ENCODE measurements around the gene TMEM150B. TPM values are rescaled to one million over a fixed set of nuclear protein-coding genes. Genes with fewer than 3 reads are reported as not detected.

TMEM150B gene
- total and polyA plus RNA-seq, 2 of the 13 experiments (the other 11 are each of a cell fraction or from before 2014, with no cell fraction given), result 1.3 to 1.8 TPM

DNA sequence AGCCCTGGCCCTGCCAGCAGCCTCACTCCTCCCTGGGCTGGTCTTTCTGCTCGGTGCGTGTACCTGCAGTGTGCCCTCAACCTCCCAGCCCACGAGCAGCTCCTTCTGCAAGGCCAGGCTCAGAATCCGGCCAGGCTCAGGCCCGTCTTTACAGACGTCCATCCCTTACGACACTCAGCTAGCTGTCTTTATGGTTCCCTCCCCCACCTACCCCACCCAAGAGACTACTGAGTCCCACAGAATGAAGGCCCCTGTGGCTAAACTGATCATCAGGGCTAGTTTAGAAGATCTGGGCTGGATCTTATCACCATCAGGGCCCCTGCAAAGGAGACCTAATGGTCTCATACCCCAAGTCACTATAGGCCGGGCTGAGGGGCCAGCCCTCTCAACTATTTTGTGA lies 10.7 kb downstream of the TMEM150B start:
- Histone ChIP-seq H3K79me2 (ENCODE audit: insufficient read depth, low read length) (no peaks in the 10 kb centered on the region), H2AFZ (ENCODE audit: low read length) (no peak overlapping the region), H3K9ac (ENCODE audit: insufficient read depth, low read depth, low read length) (no peak overlapping the region), H3K27me3 (ENCODE audit: control insufficient read depth in 1 of 2, insufficient read depth in 2 of 2, low read length in 2 of 2) (peaks cover 0 to 5% of the 10 kb centered on the region in 2 experiments; a peak in 1 of 5 replicates), H3K4me2 (ENCODE audit: low read depth, low read length) (no peak overlapping the region), H3K27ac (ENCODE audit: extremely low read length, insufficient read depth, low read length) (no peak overlapping the region), H3K4me1 (ENCODE audit: insufficient read depth, low read length) (peaks cover 13% of the 10 kb centered on the region), H4K20me1 (ENCODE audit: insufficient read depth, low read length) (no peaks in the 10 kb centered on the region), H3K36me3 (replicated peaks in 1 of 2; ENCODE audit: control insufficient read depth in 1 of 2, insufficient read depth in 2 of 2, low read length in 2 of 2) (no peaks in the 10 kb centered on the region), H3K9me3 (ENCODE audit: low read length) (no peaks in the 10 kb centered on the region), H3K4me3 (replicated peaks in 1 of 3; ENCODE audit: insufficient read depth in 1 of 3, low read depth in 2 of 3, low read length in 3 of 3) (no peak overlapping the region)
- ChIA-PET POLR2A (no interaction called here), CTCF (ENCODE audit: low intra/inter-chr PET ratio, low total read pairs) (no interaction called here)
- DNase-seq (ENCODE audit: low spot score) (no peak), FAIRE-seq (no peak), ATAC-seq (no peak)
- no TSS peak for BruUV-seq (replicated peaks)
- TF ChIP-seq, protein P1, sequence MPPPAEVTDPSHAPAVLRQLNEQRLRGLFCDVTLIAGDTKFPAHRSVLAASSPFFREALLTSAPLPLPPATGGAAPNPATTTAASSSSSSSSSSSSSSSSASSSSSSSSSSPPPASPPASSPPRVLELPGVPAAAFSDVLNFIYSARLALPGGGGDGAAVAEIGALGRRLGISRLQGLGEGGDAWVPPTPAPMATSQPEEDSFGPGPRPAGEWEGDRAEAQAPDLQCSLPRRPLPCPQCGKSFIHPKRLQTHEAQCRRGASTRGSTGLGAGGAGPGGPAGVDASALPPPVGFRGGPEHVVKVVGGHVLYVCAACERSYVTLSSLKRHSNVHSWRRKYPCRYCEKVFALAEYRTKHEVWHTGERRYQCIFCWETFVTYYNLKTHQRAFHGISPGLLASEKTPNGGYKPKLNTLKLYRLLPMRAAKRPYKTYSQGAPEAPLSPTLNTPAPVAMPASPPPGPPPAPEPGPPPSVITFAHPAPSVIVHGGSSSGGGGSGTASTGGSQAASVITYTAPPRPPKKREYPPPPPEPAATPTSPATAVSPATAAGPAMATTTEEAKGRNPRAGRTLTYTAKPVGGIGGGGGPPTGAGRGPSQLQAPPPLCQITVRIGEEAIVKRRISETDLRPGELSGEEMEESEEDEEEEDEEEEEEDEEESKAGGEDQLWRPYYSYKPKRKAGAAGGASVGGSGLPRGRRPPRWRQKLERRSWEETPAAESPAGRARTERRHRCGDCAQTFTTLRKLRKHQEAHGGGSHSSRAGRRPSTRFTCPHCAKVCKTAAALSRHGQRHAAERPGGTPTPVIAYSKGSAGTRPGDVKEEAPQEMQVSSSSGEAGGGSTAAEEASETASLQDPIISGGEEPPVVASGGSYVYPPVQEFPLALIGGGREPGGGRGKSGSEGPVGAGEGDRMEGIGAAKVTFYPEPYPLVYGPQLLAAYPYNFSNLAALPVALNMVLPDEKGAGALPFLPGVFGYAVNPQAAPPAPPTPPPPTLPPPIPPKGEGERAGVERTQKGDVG (CRISPR knock-in tag; IDR thresholded peaks at IDR 0.05; ENCODE audit: borderline replicate concordance), result no peak
- intact Hi-C loops (cut with micrococcal nuclease; ENCODE audit: unreplicated experiment) (no loop called here), in situ Hi-C loops (cut with HindIII; ENCODE audit: extremely low pct_ligation_motif_present, low pct_unique_long_range_greater_than_20kb) (no loop called here)
- WGBS (ENCODE audit: low lambda C conversion rate), result 76% methylated on average over 8 of the region's 8 CpGs

DNA sequence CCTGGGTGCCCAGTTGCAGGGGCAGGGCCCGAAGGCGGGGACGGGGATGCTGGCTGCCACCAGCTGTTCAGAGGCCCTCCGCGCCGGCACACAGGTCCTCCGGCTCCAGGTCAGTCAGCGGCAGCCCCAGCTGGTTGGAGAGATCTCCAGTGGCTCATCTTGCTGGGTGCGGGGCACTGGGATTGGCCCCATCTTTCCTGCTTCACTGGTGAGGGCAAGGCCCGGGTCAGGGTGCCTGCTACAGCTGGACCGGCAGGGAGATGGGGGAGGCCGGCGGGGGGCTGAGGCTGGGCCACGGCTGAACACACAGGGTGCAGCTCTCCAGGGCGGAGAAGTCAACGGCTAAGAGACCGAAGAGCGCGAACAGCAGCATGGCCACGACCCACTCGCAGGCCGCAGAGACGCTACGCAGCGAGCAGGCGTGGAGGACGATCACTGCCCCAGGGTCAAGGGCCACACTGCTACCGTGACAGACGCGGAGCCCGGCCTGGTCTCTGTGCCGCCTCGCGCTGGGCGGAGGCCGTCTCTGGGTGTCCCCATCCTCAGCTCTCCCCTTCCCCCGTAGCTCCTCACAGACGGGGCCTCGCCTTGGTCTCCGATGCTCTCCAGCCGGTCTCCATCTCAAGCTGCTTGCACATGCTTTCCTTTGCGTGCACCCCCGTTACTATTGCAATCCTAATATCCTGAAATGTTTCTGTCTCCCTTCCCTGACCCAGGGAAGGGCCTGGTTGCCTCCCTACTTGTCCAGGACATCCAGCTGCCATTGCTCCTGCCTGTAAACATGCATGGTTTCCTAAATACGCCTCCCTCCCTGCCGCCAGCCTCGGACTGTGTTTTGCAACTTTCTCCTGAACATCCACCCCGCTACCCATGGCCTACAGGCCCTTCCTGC lies 12.3 kb downstream of the TMEM150B start:
- intact Hi-C loops (cut with micrococcal nuclease; ENCODE audit: unreplicated experiment), result no loop called here
- no TSS peak for BruUV-seq (replicated peaks)
- TF ChIP-seq ZC3H13 (CRISPR knock-in tag; IDR thresholded peaks at IDR 0.05) (no peak), ZNF768 (CRISPR knock-in tag; IDR thresholded peaks at IDR 0.05) (peak; percentile 34; the same call in 1 of the 2 replicates), CREB1 (IDR thresholded peaks at IDR 0.05) (no peak), CREB1 (CRISPR knock-in tag; IDR thresholded peaks at IDR 0.05) (no peak), ZBTB38 (CRISPR knock-in tag; IDR thresholded peaks at IDR 0.05) (0 out of 2 replicates have a peak, but pooled peaks have one; percentile 49)
- TF ChIP-seq, protein P2, sequence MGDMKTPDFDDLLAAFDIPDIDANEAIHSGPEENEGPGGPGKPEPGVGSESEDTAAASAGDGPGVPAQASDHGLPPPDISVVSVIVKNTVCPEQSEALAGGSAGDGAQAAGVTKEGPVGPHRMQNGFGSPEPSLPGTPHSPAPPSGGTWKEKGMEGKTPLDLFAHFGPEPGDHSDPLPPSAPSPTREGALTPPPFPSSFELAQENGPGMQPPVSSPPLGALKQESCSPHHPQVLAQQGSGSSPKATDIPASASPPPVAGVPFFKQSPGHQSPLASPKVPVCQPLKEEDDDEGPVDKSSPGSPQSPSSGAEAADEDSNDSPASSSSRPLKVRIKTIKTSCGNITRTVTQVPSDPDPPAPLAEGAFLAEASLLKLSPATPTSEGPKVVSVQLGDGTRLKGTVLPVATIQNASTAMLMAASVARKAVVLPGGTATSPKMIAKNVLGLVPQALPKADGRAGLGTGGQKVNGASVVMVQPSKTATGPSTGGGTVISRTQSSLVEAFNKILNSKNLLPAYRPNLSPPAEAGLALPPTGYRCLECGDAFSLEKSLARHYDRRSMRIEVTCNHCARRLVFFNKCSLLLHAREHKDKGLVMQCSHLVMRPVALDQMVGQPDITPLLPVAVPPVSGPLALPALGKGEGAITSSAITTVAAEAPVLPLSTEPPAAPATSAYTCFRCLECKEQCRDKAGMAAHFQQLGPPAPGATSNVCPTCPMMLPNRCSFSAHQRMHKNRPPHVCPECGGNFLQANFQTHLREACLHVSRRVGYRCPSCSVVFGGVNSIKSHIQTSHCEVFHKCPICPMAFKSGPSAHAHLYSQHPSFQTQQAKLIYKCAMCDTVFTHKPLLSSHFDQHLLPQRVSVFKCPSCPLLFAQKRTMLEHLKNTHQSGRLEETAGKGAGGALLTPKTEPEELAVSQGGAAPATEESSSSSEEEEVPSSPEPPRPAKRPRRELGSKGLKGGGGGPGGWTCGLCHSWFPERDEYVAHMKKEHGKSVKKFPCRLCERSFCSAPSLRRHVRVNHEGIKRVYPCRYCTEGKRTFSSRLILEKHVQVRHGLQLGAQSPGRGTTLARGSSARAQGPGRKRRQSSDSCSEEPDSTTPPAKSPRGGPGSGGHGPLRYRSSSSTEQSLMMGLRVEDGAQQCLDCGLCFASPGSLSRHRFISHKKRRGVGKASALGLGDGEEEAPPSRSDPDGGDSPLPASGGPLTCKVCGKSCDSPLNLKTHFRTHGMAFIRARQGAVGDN (CRISPR knock-in tag; IDR thresholded peaks at IDR 0.05), result 0 out of 2 replicates have a peak, but pooled peaks have one; percentile 15
- Histone ChIP-seq H3K4me3 (replicated peaks in 1 of 3; ENCODE audit: insufficient read depth in 1 of 3, low read depth in 2 of 3, low read length in 3 of 3) (no peak overlapping the region), H3K36me3 (replicated peaks in 1 of 2; ENCODE audit: control insufficient read depth in 1 of 2, insufficient read depth in 2 of 2, low read length in 2 of 2) (no peaks in the 10 kb centered on the region), H3K79me2 (ENCODE audit: insufficient read depth, low read length) (no peaks in the 10 kb centered on the region), H2AFZ (ENCODE audit: low read length) (no peak overlapping the region), H3K9me3 (ENCODE audit: low read length) (no peaks in the 10 kb centered on the region), H3K4me1 (ENCODE audit: insufficient read depth, low read length) (peaks cover 14% of the 10 kb centered on the region), H4K20me1 (ENCODE audit: insufficient read depth, low read length) (no peaks in the 10 kb centered on the region), H3K27ac (ENCODE audit: extremely low read length, insufficient read depth, low read length) (no peak overlapping the region), H3K27me3 (ENCODE audit: control insufficient read depth in 1 of 2, insufficient read depth in 2 of 2, low read length in 2 of 2) (peaks cover 0 to 5% of the 10 kb centered on the region in 2 experiments; a peak in 1 of 5 replicates), H3K4me2 (ENCODE audit: low read depth, low read length) (no peak overlapping the region), H3K9ac (ENCODE audit: insufficient read depth, low read depth, low read length) (no peak overlapping the region)
- FAIRE-seq (no peak), ATAC-seq (no peak; the same call in 1 of the 3 replicates), DNase-seq (ENCODE audit: low spot score) (no peak)
- CTCF ChIA-PET (ENCODE audit: low intra/inter-chr PET ratio, low total read pairs), result no interaction called here
- POLR2A ChIA-PET, result interaction anchor here (0.7 to 0.8 kb wide), 2 partner anchors 26 to 112 kb away, joined by 3 read pairs; partner anchors contain the start of gene KMT5C
- in situ Hi-C loops (cut with HindIII; ENCODE audit: extremely low pct_ligation_motif_present, low pct_unique_long_range_greater_than_20kb), result no loop called here
- WGBS (ENCODE audit: low lambda C conversion rate), result 65% methylated on average over 29 of the region's 47 CpGs

All from HepG2 (cell line).